Measurements from ENCODE around the gene VAV2.

The VAV2 gene

DNA sequence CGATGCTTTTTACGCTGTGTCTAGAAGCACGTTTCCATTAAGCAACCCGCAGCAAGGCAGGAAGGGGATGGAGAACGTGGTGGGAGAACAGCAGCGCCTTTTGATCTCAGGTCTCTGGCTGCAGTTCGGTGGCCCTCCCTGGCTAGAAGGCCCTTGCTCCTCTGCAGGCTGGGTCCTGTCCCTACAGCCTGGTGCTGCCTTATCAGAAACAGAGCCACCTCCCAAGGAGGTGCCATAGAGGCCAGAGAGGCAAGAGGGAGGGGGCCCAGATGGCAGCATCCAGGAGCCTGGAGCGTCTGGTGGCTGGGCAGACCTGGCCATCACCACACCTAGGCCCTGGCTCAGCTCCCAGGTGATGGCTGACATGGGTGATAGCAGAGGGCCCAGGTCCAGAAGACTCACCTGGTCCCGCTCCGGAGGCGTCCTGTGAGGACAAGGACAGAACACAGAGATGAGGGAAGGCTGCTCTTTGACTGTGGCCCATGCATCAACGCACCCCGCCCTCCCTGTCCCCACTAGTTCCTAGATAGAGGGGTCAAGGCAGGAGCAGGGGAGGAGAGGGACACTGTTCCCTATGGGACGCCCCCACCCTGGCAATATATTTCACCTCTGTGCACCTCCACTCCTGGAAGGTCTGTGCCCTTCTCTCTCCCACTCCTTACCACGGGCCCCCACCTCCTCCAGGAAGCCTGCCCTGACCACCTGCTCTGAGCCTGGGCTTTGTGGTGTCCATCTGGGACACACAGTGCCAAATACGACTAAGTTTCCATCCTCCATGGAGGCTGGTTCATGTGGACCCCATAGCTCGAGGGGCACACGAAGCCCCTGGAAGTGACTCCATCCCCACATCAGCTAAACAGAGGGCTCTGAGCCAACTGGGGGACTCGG is 212.4 kb downstream of the VAV2 start:
- in situ Hi-C loops (cut with MboI; ENCODE audit: low sequenced_read_pairs) = loop anchor here (10.0 to 25.0 kb wide), 2 partner anchors 215 to 308 kb away; partner anchors contain the start of gene VAV2

DNA sequence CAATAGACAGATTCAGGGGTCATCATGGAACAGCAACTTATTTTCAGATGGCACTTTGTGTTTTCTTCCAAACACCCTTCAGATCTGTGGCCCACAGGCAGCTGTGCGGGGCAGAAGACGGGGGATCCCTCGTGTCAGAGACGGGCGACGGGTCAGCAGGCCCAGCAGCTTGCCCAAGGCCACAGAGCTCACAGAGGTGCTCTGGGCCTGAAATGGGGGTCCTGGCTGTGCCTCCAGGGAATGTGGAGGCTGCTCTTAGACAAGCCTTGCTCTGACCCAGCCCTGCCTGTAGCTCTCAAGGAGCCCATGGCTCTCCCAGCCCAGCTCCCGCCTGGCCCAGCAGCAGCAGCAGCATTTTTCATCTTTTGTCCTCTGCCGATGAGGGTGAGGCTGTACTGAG is 213.0 kb downstream of the VAV2 start:
- in situ Hi-C loops (cut with MboI; ENCODE audit: low sequenced_read_pairs) = loop anchor here (25.0 kb wide), 1 partner anchor 308 kb away; no protein-coding TSS in a partner anchor

DNA sequence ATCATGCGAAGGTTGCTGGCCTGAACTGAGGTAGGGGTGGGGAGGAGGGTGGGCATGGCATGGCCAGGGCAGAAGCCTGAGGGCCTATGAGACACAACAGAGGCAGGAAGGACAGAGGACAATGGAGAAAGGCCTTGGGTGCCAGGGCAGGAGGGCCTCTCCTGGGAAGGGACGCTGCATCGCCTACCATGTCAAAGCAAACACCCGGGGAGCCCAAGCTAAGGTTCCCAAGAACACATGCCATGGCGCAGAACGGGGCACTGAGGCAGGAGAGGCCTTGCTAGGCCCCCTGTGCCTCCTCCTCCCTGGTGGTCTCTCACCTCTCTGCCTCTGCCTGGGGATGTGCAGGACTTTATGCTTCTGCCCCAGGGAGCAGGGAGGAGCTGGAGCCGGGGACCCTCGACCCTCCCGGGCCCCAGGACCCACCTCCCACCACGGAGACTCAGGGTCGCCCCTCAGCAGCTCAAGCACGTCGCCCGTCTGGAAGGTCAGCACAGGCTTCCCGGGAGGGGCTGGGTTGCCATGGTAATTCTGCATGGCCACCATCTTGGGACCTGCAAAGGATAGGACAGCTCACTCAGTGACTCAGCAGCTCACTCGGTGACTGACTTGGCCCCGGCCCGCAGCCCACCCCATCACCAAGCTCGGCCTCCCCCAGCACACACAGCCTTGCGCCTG is 213.6 kb downstream of the VAV2 start:
- in situ Hi-C loops (cut with MboI; ENCODE audit: low sequenced_read_pairs) = loop anchor here (25.0 kb wide), 1 partner anchor 309 kb away; no protein-coding TSS in a partner anchor

DNA sequence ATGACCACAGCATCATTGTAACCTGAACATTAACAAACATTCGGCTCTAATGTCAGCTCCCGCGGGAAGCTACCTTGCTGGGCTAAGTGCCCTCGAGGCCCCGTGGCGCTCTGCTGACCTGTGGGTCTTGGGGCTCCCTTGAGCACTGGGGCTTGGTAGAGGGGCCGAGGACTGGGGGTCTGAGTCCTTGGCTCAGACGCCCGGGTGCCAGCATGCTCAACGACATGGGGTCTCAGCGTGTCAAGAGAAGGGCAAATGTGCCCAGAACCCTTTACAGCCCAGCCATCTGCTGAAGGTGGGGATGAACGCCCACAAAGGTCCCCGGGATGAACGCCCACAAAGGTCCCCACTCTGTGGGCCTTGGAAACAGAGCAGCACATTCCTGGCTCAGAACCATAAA is 214.3 kb downstream of the VAV2 start:
- in situ Hi-C loops (cut with MboI; ENCODE audit: low sequenced_read_pairs) = loop anchor here (25.0 kb wide), 1 partner anchor 309 kb away; no protein-coding TSS in a partner anchor

DNA sequence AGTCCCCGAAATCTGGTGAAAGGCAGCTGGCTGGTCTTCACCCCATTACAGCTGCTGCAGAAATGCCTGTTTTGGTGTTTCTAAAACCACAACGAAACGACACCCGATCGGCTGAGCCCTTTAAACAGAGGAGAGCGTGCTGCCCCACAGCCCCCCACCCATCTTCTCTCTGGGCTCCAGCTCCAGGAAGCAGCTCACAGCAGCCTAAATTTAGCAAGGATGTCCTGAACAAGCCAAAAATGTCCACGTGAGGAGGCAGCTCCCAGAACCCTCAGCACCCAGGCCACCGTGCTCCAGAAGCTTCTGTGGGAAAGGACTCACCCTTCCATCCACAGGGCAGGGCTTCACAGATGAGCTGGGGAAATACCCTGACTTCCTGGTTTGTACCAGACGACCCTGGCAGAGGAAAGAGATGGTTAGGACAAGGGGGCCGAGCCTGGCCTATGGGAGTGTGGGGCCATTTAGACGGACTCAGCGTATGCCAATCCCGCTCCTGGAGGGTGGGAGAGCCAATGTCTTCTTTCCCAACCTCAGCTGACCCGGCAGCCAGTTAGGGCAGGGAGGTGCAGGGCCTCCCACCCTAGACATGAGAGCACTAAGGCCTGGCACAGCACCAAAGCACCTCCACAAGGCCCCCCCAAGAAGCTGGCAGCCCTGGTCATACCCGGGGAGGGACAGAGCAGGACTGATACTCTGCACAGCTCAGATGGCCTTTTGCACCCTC is 214.9 kb downstream of the VAV2 start:
- in situ Hi-C loops (cut with MboI; ENCODE audit: low sequenced_read_pairs) = loop anchor here (25.0 kb wide), 1 partner anchor 310 kb away; no protein-coding TSS in a partner anchor

DNA sequence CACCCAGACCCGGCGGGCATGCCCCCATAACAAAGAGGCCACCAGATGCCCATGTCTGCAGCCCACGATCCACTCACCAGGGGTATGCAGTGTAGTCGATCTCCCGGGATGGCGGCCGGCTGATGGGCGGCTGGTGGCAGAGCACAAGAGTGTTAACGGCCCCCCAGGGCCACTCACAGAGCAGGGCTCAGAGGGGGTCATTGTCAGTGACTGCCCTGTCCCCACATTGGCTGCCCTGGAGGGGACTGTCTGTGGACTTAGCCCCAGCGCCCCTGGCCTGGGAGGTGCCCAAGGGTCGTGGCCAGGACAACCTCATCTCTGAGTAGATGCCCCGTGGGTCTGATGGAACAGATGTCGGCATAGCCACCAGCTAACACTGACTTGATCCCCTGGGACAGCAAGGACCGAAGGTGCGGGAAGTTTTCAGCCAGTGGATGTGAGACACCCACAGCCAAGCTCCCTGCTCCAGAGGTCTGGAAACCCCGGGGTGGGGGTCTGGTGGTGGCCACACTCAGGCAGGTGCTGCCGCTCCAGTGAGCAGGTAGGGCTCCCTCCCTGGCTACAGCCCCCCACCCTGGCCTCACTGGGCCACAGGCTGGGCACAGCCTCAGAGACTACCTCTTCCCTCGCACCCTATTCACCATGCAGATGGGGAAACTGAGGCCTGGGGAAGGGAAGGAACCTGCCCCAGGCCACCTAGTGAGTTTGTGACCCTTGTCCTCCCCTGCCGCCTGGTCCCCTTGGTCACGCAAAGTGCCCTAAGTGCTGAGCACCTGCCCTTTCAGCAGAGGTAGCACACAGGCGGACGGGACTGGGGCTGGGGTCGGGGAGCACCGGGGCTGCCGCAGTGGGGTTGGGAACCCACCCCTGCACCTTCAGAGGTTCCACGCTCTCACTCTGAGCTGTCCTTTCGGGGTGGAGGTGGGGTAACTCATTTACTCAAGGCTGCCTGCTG is 215.9 kb downstream of the VAV2 start:
- in situ Hi-C loops (cut with MboI; ENCODE audit: low sequenced_read_pairs) = loop anchor here (25.0 kb wide), 1 partner anchor 311 kb away; no protein-coding TSS in a partner anchor

DNA sequence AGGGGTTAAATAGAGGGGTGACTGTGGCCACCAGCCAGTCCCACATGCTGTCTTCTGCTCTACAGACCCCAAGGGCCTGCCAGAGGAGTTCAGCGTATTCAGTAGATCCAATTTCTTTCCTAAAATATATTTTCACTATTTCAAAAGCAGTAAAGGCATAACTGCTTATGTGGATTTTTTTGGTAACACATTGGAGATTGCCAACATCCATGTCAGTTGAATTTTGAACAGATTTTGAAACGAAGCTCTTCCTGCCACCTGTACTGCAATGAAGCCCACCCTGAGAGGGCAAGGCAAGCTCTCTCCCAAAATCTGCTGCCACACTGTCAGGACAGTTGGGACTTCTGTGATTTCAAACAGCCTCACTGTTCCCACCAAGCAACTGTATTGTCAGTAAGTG is 216.8 kb downstream of the VAV2 start:
- in situ Hi-C loops (cut with MboI; ENCODE audit: low sequenced_read_pairs) = loop anchor here (25.0 kb wide), 1 partner anchor 312 kb away; no protein-coding TSS in a partner anchor

DNA sequence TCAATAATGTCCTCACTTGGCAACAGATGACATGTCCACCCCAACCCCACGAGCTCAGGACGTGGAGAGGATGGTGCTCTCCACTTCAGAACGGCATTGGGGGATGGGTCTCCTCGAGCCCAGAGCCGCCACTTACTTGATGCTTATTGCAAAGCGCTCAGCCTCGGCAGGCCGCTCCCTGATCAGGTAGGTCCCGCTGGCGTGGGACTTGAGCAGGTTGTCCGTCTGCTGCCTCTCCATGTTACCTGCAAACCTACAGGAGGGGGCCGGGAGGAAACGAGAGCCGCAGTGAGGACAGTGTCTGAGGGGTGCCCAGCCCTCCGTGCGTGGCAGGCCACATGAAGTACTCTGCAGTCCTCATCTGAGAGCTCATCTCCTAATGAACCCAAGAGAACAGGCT is 217.3 kb downstream of the VAV2 start:
- in situ Hi-C loops (cut with MboI; ENCODE audit: low sequenced_read_pairs) = loop anchor here (25.0 kb wide), 1 partner anchor 313 kb away; no protein-coding TSS in a partner anchor

DNA sequence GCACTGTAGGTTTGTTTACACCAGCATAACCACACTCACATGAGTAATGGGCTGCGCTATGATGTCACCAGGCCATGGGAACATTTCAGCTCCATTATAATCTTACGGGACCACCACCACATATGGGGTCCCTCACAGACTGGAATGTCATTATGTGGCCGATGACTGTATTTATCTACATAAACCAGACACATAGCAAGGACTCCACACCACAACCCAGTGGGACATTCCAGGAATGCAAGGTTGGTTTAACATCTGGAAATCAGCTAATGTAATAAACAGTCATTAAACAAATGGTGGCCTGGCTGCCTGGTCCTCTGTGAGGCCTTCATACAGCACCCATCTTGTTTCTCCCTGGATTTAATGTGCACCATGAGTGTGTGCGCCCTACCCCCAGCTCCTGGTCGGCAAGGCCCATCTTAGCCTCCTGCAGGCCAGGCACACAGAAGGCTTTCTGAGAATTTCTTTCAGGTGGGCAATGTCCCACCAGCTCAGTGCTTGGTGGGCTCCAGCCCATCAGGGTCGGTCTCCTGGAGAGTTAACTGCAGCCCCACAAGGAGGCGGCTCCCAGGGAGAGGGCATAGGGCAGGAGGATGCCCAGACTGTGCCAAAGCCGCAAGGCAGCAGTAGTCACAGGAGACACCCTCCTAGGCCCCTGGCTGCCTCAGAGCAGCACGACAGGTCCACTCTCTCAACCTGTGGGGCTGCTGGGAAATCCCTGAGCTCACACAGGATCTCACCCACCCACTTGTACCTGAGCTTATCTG is 218.1 kb downstream of the VAV2 start:
- in situ Hi-C loops (cut with MboI; ENCODE audit: low sequenced_read_pairs) = no loop called here

DNA sequence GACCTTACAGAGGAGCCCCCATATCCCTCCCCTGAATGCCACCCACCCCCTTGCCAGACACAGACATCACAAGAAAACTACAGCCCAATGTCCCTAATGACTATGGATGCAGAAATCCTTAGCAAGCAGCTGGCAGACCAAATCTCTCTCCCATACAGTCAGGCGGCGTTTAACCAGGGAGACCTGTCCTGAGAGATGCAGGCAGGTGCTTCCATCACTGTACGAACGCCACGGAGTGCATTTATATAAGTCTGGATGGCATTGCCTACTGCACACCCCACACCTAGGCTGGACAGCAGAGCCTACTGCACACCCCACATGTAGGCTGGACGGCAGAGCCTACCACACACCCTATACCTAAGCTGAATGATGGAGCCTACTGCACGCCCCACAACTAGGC is 219.5 kb downstream of the VAV2 start:
- in situ Hi-C loops (cut with MboI; ENCODE audit: low sequenced_read_pairs) = no loop called here

DNA sequence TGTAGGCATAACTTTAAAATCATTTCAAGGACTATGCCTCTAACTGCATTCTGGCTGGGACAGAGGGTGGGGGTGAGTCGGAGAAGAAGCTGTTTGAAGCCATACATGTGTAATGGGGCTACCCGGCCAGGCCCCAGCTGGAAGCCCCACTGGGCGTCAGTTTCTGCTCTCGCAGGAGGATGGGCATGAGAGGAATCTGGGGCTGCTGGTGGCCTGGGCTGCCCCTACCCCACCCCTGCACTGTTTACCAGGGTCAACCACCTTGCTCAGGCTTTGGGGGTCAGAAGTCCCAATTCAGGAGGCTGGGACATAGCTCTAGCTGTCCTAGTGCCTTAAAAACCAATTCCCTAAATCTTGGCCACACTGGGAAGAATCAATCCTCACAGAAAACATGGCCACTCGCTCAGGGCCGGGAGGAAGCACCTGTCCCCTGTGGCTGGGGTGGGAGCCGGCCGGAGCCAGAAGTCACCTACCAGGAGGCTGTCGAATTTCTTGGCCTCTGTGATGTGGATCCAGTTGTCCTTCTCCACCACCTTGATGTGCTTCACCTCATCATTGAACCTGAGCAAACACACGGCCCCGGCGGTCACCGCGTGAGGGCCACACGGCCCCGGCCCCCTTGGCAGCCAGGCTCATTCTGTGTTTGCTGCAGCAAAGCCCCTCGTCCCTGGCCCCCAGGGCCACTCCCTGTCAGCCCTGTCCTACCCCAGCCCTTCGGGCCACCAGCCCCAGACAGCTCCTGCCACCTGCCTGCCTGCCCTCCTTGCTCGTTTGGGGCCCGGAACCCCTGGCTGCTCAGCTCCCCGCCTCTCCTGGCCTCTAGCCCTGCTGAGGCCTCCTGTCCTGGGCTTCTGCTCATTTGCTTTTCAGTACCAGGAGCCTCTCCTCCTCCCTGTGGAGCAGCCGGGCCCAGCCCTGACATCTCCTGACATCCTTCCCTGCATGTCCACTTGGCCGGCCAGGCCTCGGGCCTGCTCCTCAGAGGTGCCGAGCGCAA is 220.3 kb downstream of the VAV2 start:
- in situ Hi-C loops (cut with MboI; ENCODE audit: low sequenced_read_pairs) = no loop called here

DNA sequence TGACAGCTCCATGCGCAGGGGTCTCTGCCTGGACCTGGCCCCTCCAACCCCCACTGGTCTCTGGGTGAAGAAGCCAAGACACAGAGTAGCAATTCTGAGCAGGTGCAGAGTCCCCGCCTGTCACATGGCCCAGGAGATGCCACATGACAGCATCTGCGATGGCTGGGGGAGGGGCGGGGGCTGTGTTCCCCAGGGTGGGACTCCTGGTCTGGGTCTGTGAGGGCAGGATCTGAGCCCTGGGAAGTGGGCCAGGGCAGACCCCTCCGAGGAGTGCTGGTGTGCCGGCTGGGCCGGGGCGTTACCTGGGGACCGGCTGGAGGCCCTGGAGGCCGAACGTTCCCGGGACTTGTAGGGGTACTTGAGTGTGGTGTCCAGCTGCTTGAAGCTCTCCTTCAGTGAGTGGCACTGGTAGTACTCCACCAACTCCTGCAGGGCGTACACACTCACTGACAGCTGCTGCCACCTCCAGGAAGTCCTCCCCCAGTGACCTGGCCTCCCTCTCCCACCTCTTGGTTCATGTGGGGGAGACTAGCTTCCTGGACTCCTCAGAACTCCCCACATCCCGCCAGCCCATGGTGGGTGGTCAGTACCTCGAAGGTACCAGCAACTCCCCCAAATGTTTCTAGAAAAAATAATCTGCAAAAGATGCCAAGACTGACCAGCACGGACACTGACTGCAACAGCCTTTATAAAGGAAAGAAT is 221.9 kb downstream of the VAV2 start:
- in situ Hi-C loops (cut with MboI; ENCODE audit: low sequenced_read_pairs) = no loop called here

DNA sequence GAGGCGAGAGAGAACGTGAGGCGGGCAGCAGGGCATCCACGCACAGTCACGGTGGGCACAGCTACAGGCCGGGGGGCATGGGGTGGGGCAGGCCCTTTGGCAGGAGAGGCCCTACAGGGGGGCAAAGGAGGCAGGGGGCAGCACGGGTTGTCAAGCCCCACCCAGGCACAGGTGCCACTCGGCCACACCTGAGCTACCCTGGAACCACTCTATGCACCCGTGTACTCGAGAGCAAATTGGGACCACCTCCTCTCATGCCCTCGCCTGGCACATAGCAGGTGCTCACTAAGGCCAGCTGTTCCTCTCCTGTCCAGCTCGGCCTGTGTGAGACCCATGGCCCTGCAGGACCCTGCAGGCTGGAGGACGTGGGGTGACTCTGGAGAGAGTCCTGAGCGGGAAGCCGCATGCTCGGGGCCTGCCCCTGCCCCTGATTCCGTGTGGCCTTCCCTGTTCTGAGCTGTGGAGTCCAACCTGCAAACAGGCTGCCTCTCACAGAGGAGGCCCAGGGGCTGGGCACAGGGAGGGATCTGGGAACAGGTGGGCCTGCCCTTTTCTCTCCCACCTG is 222.5 kb downstream of the VAV2 start:
- in situ Hi-C loops (cut with MboI; ENCODE audit: low sequenced_read_pairs) = no loop called here

DNA sequence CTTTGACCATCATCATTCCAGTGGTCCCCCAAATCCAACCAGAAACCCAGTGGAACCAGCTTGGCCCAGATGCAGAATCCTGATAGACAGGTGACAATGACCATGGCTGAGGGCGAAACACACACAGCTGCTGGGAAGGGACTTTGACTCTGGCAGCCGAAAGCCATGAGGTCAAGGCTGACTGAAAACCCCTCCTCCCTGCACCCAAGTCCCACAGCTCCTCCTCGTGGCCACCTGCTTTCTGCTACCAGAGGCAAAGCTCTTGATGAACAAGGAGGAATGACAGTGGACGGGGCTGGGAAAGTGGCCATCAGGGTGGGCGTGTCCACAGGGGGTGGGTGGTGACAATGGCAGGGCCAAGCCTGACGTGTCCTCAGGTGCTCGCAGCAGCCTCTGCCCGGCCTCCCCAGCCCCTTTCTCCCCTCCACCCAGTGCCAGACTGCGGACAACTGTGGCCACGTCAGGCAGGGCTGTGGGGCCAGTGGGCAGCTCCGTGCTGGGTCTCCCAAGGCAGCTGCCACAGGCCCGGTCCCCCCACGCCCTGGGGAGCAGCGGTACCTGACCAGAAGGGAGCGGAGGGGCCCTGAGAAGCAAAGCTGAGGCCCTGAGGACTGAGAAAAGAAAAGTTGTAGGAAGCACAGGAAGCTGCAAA is 223.1 kb downstream of the VAV2 start:
- in situ Hi-C loops (cut with MboI; ENCODE audit: low sequenced_read_pairs) = no loop called here

DNA sequence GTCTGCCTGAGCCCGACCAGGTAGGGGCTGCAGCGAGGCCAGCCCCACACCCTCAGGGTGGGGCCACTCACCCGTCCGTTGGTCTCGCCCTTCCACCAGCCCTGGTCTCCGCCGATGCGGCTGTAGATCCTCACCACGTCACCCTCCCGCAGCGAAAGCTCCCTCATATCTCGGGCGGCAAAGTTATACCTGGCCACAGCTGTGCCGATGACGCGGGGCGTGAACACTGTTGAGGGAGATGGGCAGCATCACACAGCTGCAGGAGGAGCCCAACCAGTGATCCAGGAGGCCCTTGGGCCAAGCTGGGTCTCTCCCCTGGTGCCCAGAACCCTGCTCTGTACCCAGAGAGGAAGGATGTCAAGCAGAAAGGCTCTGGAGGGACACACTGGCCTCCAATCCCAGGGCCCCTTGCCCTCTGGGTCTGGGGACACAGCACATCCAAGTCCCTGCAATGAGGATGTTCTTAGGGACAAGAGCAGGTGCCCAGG is 223.7 kb downstream of the VAV2 start:
- in situ Hi-C loops (cut with MboI; ENCODE audit: low sequenced_read_pairs) = no loop called here

DNA sequence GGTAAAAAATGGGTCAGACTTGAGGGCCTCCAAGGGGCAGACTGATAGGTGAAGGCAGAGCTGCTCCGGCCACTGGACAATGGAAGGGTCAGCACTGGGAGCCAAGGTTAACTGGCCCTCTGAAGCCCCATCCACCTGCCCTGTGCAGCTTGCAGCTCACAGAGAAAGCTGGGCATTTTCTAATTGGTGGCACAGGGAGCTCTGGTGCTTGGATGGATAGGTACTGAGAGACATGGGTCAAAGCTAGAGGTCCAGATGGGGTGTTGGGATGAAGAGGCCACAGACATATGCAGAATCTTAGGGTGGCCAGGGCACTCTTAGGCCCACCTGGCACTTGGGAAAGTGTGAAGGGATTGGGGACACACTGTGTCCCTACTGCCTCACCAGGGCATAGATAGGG is 224.5 kb downstream of the VAV2 start:
- in situ Hi-C loops (cut with MboI; ENCODE audit: low sequenced_read_pairs) = no loop called here

Measured in HL-60/S4 treated with retinoic acid at 250 ng/mL for 4 days and 3 days (cell line).